Measurements from ENCODE around the gene PRM3. TPM values are rescaled to one million over a fixed set of nuclear protein-coding genes. Genes with fewer than 3 reads are reported as not detected.

Gene PRM3
- total RNA-seq, 2 experiments from 2014 or later: not detected

DNA sequence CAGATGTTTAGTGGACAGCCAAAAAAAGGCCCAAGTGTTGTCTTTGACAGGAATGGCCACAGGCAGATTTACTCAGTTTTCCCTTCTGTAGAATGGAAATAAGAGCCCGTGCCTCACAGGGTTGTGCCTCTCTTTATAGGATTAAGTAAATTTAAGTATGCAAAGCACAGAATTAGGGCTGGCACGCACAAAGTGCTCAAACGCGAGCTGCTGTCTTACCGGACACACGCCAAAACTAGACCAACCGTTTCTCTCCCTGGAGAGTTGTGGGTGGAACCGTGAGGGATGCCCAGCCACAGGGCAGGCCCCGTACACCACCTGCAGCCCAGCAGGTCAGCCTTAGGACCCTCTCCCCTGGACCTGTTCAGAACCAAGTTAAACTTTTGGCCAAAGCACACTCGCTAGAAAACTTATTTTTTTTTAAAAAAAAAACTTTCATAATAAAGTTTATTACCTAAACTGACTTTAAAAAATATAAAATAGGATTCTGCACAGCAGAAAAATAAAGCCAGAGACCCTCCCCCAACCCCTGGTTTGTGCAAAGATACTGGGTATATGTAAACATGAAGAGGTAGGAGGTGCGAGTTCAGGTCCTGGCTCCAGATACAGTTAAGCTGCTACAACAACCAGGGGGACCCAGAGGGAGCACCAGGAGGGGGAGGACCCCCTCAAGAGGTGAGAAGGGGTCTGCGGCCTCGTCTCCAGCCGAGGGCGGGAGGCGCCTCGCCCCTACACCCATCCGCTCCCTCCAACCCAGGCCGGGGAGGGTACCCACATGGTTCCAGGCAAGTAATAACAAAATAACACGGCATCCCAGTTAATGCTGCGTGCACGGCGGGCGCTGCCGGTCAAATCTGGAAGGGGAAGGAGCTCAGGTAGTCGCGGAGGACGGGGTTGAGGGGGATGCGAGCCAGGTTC, 19.2 kb downstream of the PRM3 start:
- Mint-ChIP-seq H3K36me3 (ENCODE audit: low read depth) (peaks cover 58% of the 10 kb centered on the region), H3K4me1 (ENCODE audit: low read depth) (peaks cover 47% of the 10 kb centered on the region)
- CTCF ChIA-PET: interaction anchor here (0.8 to 8.3 kb wide), 30 partner anchors 16 to 305 kb away, joined by 3 to 210 read pairs (median 10); no protein-coding TSS in a partner anchor

GRCh38 chr16:11253009-11253994, 20.1 kb downstream of the PRM3 start:
- Mint-ChIP-seq H3K27me3 (ENCODE audit: low read depth) (no peaks in the 10 kb centered on the region), H3K27ac (peak overlapping the region; percentile 93), H3K4me1 (ENCODE audit: low read depth) (peaks cover 44% of the 10 kb centered on the region), H3K36me3 (ENCODE audit: low read depth) (peaks cover 67% of the 10 kb centered on the region), H3K4me3 (peak overlapping the region; percentile 97), H3K9me3 (ENCODE audit: insufficient read depth) (no peaks in the 10 kb centered on the region)
- ChIA-PET CTCF (interaction anchor here (1.2 to 8.3 kb wide), 8 partner anchors 19 to 299 kb away, joined by 4 to 210 read pairs (median 14); no protein-coding TSS in a partner anchor), POLR2A (interaction anchor here (0.5 to 8.0 kb wide), 34 partner anchors 7 to 289 kb away, joined by 3 to 123 read pairs (median 7); no protein-coding TSS in a partner anchor)
- DNase-seq: peak; percentile 65
- ATAC-seq: no peak

More for the DNA sequence above, 19.2 kb downstream of the PRM3 start:
- no peak for DNase-seq
- Mint-ChIP-seq H3K4me3 (peak overlapping the region; percentile 97), H3K9me3 (ENCODE audit: insufficient read depth) (no peaks in the 10 kb centered on the region), H3K27ac (peak overlapping the region; percentile 93), H3K27me3 (ENCODE audit: low read depth) (no peaks in the 10 kb centered on the region)
- ATAC-seq: no peak
- POLR2A ChIA-PET: interaction anchor here (0.5 to 8.0 kb wide), 42 partner anchors 8 to 305 kb away, joined by 3 to 123 read pairs (median 6); no protein-coding TSS in a partner anchor

DNA sequence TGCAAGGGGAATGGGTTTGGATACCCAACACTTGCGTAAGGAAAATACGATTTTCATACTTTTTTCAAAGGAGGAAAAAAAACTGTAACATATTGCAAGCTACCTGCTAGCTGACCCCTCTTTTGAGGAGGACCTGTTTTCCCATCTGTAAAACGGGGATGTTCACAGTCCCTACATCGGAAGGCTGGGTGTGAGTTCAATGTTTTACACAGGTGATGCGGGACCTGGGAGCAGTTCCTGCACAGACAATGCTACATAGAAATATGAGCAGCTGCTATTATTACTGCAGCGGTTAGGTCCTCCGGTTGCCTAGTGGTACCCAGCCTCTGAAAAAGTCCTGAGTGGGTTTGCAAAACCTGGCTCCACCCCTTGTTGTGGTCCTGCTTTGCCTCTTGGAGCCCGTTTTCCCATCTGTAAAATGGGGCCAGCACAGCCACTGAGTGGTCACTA, 20.9 kb downstream of the PRM3 start:
- peak; percentile 45 for DNase-seq
- ChIA-PET POLR2A (interaction anchor here (0.8 to 8.0 kb wide), 22 partner anchors 10 to 288 kb away, joined by 3 to 123 read pairs (median 6); no protein-coding TSS in a partner anchor), CTCF (interaction anchor here (1.0 to 6.5 kb wide), 10 partner anchors 18 to 298 kb away, joined by 3 to 56 read pairs (median 6); no protein-coding TSS in a partner anchor)
- H3K36me3 Mint-ChIP-seq (ENCODE audit: low read depth): peaks cover 75% of the 10 kb centered on the region
- H3K4me1 Mint-ChIP-seq (ENCODE audit: low read depth): peaks cover 45% of the 10 kb centered on the region
- peak overlapping the region; percentile 97 for H3K4me3 Mint-ChIP-seq
- no peaks in the 10 kb centered on the region for H3K27me3 Mint-ChIP-seq (ENCODE audit: low read depth)
- no peak for ATAC-seq
- H3K9me3 Mint-ChIP-seq (ENCODE audit: insufficient read depth): no peaks in the 10 kb centered on the region
- peak overlapping the region; percentile 93 for H3K27ac Mint-ChIP-seq

DNA sequence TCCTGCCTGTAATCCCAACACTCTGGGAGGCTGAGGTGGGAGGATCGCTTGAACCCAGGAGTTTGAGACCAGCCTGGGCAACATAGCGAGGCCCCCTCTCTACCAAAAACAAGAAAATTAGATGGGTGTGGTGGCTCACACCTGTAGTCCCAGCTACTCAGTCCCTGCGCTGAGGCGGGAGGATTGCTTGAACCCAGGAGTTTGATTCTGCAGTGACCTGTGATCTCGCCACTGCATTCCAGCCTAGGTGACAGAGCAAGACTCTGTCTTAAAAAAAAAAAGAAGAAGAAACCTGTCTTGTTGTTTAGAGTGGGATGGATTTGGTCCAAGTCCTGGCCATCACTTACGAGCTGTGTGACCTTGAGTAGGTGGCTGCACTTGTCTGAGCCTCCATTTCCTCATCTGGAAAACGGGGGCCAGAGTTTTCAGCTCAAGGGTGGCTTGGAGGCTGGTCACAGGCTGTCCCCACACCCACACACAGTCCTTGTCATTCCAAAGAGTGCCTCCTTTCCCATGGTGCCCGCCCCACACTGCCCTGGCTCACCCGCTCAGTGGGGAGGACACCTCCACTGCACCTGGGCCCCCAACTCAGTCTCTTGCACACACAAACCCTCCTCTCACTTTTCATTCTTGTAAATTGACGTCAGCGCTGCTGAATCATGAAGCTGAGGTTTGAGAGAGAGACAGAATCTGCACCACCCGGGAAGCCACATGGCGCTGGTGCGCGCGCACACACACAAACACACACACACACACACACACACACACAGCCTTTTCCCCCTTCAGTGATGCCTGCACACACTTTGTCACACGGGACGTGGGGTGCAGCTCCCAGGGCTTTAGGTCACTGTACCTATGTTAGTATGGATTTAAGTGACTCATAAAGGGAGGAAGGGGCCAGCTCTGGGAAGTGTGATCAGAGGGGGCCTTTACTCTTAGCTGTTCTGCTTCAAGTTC, 21.6 kb downstream of the PRM3 start:
- H3K36me3 Mint-ChIP-seq (ENCODE audit: low read depth): peaks cover 78% of the 10 kb centered on the region
- ATAC-seq (peak; percentile 0), DNase-seq (peak; percentile 85)
- no peaks in the 10 kb centered on the region for H3K27me3 Mint-ChIP-seq (ENCODE audit: low read depth)
- POLR2A ChIA-PET: interaction anchor here (0.5 to 8.0 kb wide), 30 partner anchors 9 to 287 kb away, joined by 3 to 123 read pairs (median 4); no protein-coding TSS in a partner anchor
- H3K4me1 Mint-ChIP-seq (ENCODE audit: low read depth): peaks cover 45% of the 10 kb centered on the region
- H3K4me3 Mint-ChIP-seq: peak overlapping the region; percentile 97
- H3K27ac Mint-ChIP-seq: peak overlapping the region; percentile 93
- no peaks in the 10 kb centered on the region for H3K9me3 Mint-ChIP-seq (ENCODE audit: insufficient read depth)
- CTCF ChIA-PET: interaction anchor here (0.8 to 6.5 kb wide), 12 partner anchors 17 to 302 kb away, joined by 3 to 56 read pairs (median 4); no protein-coding TSS in a partner anchor

DNA sequence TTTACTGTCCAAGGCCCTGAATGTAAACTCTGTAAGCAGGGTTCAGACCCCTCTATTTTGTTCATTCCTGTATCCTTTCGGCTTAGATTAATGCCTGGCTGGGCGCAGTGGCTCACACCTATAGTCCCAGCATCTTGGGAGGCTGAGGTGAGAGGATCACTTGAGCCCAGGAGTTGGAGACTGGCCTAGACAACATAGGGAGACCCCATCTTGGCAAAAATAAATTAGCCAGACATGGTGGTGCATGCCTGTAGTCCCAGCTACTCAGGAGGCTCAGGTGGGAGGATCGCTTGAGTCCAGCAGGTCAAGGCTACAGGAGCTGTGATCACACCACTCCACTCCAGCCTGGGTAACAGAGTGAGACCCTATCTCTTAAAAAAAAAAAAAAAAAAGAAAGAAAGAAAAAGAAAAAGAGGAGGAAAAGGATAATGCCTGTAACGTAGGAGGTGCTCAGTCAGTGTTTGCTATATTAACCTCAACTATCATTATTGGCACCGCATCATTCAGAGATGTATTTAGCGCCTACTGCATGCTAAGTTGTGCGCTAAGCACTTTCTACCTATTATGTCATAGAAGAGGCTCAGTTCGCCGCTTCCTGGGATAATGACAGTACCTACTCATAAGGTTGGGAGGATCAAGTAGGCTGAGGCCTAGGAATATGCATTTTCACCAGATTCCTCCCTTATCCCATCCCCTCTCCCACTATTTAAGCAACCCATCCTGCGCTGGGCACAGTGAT, 22.5 kb downstream of the PRM3 start:
- peaks cover 83% of the 10 kb centered on the region for H3K36me3 Mint-ChIP-seq (ENCODE audit: low read depth)
- no peak for ATAC-seq
- peaks cover 51% of the 10 kb centered on the region for H3K4me1 Mint-ChIP-seq (ENCODE audit: low read depth)
- no peak for DNase-seq
- CTCF ChIA-PET: interaction anchor here (1.2 to 6.5 kb wide), 5 partner anchors 17 to 287 kb away, joined by 4 to 56 read pairs (median 13); no protein-coding TSS in a partner anchor
- H3K4me3 Mint-ChIP-seq: peak overlapping the region; percentile 97
- H3K9me3 Mint-ChIP-seq (ENCODE audit: insufficient read depth): no peaks in the 10 kb centered on the region
- H3K27me3 Mint-ChIP-seq (ENCODE audit: low read depth): no peaks in the 10 kb centered on the region
- H3K27ac Mint-ChIP-seq: peak overlapping the region; percentile 93
- POLR2A ChIA-PET: interaction anchor here (0.5 to 8.0 kb wide), 17 partner anchors 9 to 286 kb away, joined by 3 to 123 read pairs (median 7); no protein-coding TSS in a partner anchor

GRCh38 chr16:11250091-11250785, 23.2 kb downstream of the PRM3 start:
- Mint-ChIP-seq H3K4me1 (ENCODE audit: low read depth) (peaks cover 58% of the 10 kb centered on the region), H3K27ac (peak overlapping the region; percentile 64), H3K27me3 (ENCODE audit: low read depth) (no peaks in the 10 kb centered on the region), H3K36me3 (ENCODE audit: low read depth) (peaks cover 89% of the 10 kb centered on the region), H3K4me3 (peak overlapping the region; percentile 29), H3K9me3 (ENCODE audit: insufficient read depth) (no peaks in the 10 kb centered on the region)
- POLR2A ChIA-PET: interaction anchor here (3.6 to 4.2 kb wide), 2 partner anchors 10 to 17 kb away, joined by 15 to 20 read pairs; no protein-coding TSS in a partner anchor
- DNase-seq: peak; percentile 50
- ATAC-seq: no peak
- CTCF ChIA-PET: no interaction called here

DNA sequence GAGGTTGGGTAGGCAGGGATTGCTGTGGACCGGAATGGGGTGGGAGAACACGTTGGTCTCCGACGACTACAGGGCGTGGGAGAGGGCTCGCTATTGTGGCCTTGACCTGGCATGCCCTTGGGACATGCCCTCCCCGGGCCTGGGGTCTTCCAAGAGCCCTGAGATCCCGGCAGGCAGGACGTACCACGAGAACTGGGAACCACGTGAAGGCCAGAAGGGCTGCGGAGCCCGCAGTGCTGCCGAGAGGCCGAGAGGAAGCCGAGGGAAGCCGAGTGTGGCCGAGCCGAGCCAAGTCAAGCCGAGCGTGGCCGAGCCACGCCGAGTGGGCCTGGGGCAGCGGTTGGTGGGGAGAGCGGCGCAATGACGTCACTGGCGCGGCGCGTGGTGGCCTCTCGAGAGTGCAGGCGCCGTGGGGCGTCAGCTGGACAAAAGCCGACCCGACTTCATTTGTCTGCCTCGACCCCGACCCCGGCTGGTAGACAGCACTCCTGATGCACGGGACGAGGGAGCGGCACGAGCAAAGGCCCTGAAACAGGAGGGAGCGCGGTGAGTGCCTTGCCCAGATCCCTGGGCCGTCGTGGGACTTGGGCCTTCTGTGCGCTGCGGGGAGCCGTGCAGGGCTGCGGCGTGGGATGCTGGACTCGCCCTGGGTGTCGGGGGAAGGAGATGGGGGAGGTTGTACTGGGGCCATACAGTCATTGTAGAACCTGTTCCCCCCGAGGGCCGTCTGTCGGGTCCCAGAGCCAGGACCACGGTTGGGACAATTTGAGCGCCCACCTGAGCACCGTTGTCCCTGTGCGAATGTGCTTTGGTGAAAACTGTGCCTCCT, 24.0 kb downstream of the PRM3 start:
- CTCF ChIA-PET: no interaction called here
- H3K9me3 Mint-ChIP-seq (ENCODE audit: insufficient read depth): no peaks in the 10 kb centered on the region
- H3K27me3 Mint-ChIP-seq (ENCODE audit: low read depth): no peaks in the 10 kb centered on the region
- peak overlapping the region; percentile 73 for H3K27ac Mint-ChIP-seq
- POLR2A ChIA-PET: interaction anchor here (2.2 to 4.2 kb wide), 3 partner anchors 9 to 25 kb away, joined by 9 to 20 read pairs (median 15); no protein-coding TSS in a partner anchor
- H3K36me3 Mint-ChIP-seq (ENCODE audit: low read depth): peaks cover 86% of the 10 kb centered on the region
- peak overlapping the region; percentile 28 for H3K4me3 Mint-ChIP-seq
- DNase-seq (peak; percentile 35), ATAC-seq (no peak)
- peaks cover 65% of the 10 kb centered on the region for H3K4me1 Mint-ChIP-seq (ENCODE audit: low read depth)

DNA sequence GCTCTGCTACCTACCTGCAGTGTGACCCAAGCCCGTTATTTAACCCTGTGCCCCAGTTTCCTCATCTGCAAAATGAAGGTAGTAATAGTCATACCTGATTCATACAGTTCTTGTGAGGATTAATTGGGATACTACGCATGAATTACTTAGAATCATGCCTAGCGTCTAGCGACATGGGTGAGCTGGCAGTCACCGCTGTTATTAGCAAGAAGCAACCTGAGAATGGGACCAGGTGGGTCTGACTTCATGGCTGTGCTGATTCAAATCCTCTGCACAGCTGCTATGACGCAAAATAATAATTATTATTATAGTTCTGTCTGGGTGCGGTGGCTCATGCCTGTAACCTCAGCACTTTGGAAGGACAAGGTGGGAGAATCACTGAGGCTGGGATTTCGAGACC, 25.3 kb downstream of the PRM3 start:
- POLR2A ChIA-PET: interaction anchor here (0.9 to 4.2 kb wide), 6 partner anchors 15 to 297 kb away, joined by 3 to 20 read pairs (median 6); no protein-coding TSS in a partner anchor

More for the DNA sequence above, 25.3 kb downstream of the PRM3 start:
- ATAC-seq (no peak), DNase-seq (no peak)
- CTCF ChIA-PET: interaction anchor here (1.1 to 3.0 kb wide), 6 partner anchors 8 to 280 kb away, joined by 3 to 9 read pairs (median 4); partner anchors contain the start of gene SOCS1
- Mint-ChIP-seq H3K4me1 (ENCODE audit: low read depth) (peaks cover 65% of the 10 kb centered on the region), H3K4me3 (no peak overlapping the region), H3K27me3 (ENCODE audit: low read depth) (no peaks in the 10 kb centered on the region), H3K27ac (peak overlapping the region; percentile 40), H3K9me3 (ENCODE audit: insufficient read depth) (no peaks in the 10 kb centered on the region), H3K36me3 (ENCODE audit: low read depth) (peaks cover 74% of the 10 kb centered on the region)
